ENCODE measurements around the gene BOLA3. TPM values are rescaled to one million over a fixed set of nuclear protein-coding genes. Genes with fewer than 3 reads are reported as not detected.

BOLA3 gene
- total and polyA plus RNA-seq, 7 experiments from 2014 or later: 6.9 to 87.3 (median 15.7) TPM

Other genes starting within 250 kb of the BOLA3 start
- gene DGUOK, start 221.0 kb downstream of the BOLA3 start, total RNA-seq: 10 to 100 TPM; 43.1 to 73.9 (median 65.8) TPM
- 100 to 1,000 TPM; 207 to 220 TPM for gene DGUOK, start 221.0 kb downstream of the BOLA3 start, polyA plus RNA-seq
- 10 to 100 TPM; 19.1 to 38.6 (median 28.6) TPM for gene TET3, start 163.0 kb downstream of the BOLA3 start, total RNA-seq
- 1 to 10 TPM in 1 of 2 donors, under 1 TPM in 1; 0.77 to 1.1 TPM for gene TET3, start 163.0 kb downstream of the BOLA3 start, polyA plus RNA-seq
- gene MOB1A, start 31.0 kb upstream of the BOLA3 start, total RNA-seq: 100 to 1,000 TPM; 113 to 185 (median 140) TPM
- 100 to 1,000 TPM; 106 to 120 TPM for gene MOB1A, start 31.0 kb upstream of the BOLA3 start, polyA plus RNA-seq
- gene MTHFD2, start 50.7 kb upstream of the BOLA3 start, total RNA-seq: 100 to 1,000 TPM in 1 of 5 experiments, 10 to 100 TPM in 4; 14.5 to 186 (median 25.1) TPM
- gene MTHFD2, start 50.7 kb upstream of the BOLA3 start, polyA plus RNA-seq: 1 to 10 TPM; 6.8 to 8.1 TPM
- gene SLC4A5, start 195.5 kb upstream of the BOLA3 start, total RNA-seq: 10 to 100 TPM in 4 of 5 experiments, 1 to 10 TPM in 1; 2.0 to 20.8 (median 18.5) TPM
- gene SLC4A5, start 195.5 kb upstream of the BOLA3 start, polyA plus RNA-seq: 1 to 10 TPM in 1 of 2 donors, under 1 TPM in 1; 0.59 to 3.3 TPM
- 100 to 1,000 TPM in 2 of 5 experiments, 10 to 100 TPM in 3; 73.6 to 113 (median 98.5) TPM for gene DCTN1, start 232.4 kb upstream of the BOLA3 start, total RNA-seq
- gene DCTN1, start 232.4 kb upstream of the BOLA3 start, polyA plus RNA-seq: 10 to 100 TPM; 52.1 to 77.2 TPM